PC-3 (cell line): ENCODE measurements around the gene AUTS2. TPM values are rescaled to one million over a fixed set of nuclear protein-coding genes. Genes with fewer than 3 reads are reported as not detected.

Source experiments
- ATAC-seq: fragments of 200-7000 bp; cut with Tn5 transposase; 2 replicates; pipeline ENCODE4 v1.9.1; 2020; ENCODE audit warnings: mild to moderate bottlenecking, moderate library complexity
- BruUV-seq: library from RNA; stranded (reverse); fragments of 400-500 nt; replicated peaks from 2 replicates; lab custom pipeline; 2021; lab: Mats Ljungman, UMichigan
- CTCF ChIA-PET: fragments of 300-600 bp; sonication (Branson Sonifier 250); formaldehyde crosslinking; loops from one replicate; lab custom pipeline; 2022; ENCODE audit warnings: antibody characterized with exemption; lab: Charles Lee
- POLR2A ChIA-PET: fragments of 300-600 bp; sonication (Branson Sonifier 250); formaldehyde crosslinking; loops from one replicate; lab custom pipeline; 2022; ENCODE audit warnings: antibody characterized with exemption; ENCODE audit not compliant: unreplicated experiment; lab: Charles Lee
- DNase-seq: peaks from one replicate; pipeline ENCODE4 v3.0.0-alpha.2; 2015
- H2AFZ ChIP-seq: fragments of 300-600 bp; sonication (generic); 2 replicates; pipeline ENCODE4 v1.6.0; 2016; ENCODE audit warnings: antibody characterized with exemption, low read length
- H3F3A ChIP-seq: fragments of 300-600 bp; sonication (generic); one replicate; pipeline ENCODE4 v1.6.0; 2017; ENCODE audit warnings: antibody characterized with exemption, low read length, control low read depth, mild to moderate bottlenecking; ENCODE audit not compliant: unreplicated experiment
- H3K27ac ChIP-seq: fragments of 300-600 bp; sonication (generic); 2 replicates; pipeline ENCODE4 v1.5.1; 2016; ENCODE audit warnings: mild to moderate bottlenecking, low read length
- H3K27me3 ChIP-seq: fragments of 300-600 bp; sonication (generic); 2 replicates; pipeline ENCODE4 v1.6.1; 2016; ENCODE audit warnings: low read length, mixed read lengths
- H3K36me3 ChIP-seq: fragments of 300-600 bp; sonication (generic); 2 replicates; pipeline ENCODE4 v1.6.1; 2016; ENCODE audit warnings: low read depth, mixed run types, low read length, mixed read lengths
- H3K4me1 ChIP-seq: fragments of 300-600 bp; sonication (generic); 2 replicates; pipeline ENCODE4 v1.5.1; 2016; ENCODE audit warnings: low read length; ENCODE audit not compliant: insufficient read depth
- H3K4me2 ChIP-seq: fragments of 300-600 bp; sonication (generic); 2 replicates; pipeline ENCODE4 v1.6.0; 2016; ENCODE audit warnings: low read length
- H3K4me3 ChIP-seq: fragments of 300-600 bp; sonication (generic); 2 replicates; pipeline ENCODE4 v1.5.1; 2016; ENCODE audit warnings: mild to moderate bottlenecking, low read length, mixed read lengths
- H3K79me2 ChIP-seq: fragments of 300-600 bp; sonication (generic); 2 replicates; pipeline ENCODE4 v1.6.1; 2017; ENCODE audit warnings: low read length, mixed read lengths
- H3K9ac ChIP-seq: fragments of 300-600 bp; sonication (generic); 2 replicates; pipeline ENCODE4 v1.6.0; 2016; ENCODE audit warnings: mild to moderate bottlenecking, low read length
- H3K9me2 ChIP-seq: fragments of 300-600 bp; sonication (generic); replicated peaks from 2 replicates; pipeline ENCODE4 v1.6.1; 2016; ENCODE audit warnings: mixed run types, low read length, mixed read lengths
- H3K9me3 ChIP-seq: fragments of 300-600 bp; sonication (generic); 2 replicates; pipeline ENCODE4 v1.6.1; 2016; ENCODE audit warnings: low read length, mixed read lengths
- H4K20me1 ChIP-seq: fragments of 300-600 bp; sonication (generic); 2 replicates; pipeline ENCODE4 v1.6.1; 2016; ENCODE audit warnings: low read length, mixed read lengths
- CTCF ChIP-seq: fragments of 300-600 bp; sonication (generic); conservative IDR thresholded peaks from 2 replicates; pipeline ENCODE4 v1.5.1; 2017; ENCODE audit warnings: antibody characterized with exemption, low read depth, mild to moderate bottlenecking, low read length
- EZH2 ChIP-seq: fragments of 300-600 bp; sonication (generic); IDR thresholded peaks from one replicate; pipeline ENCODE4 v1.6.1; 2017; ENCODE audit warnings: antibody characterized with exemption, mild to moderate bottlenecking, low read length; ENCODE audit not compliant: unreplicated experiment
- EZH2phosphoT487 ChIP-seq: fragments of 300-600 bp; sonication (generic); IDR thresholded peaks from 2 replicates; pipeline ENCODE4 v1.6.1; 2018; ENCODE audit warnings: mild to moderate bottlenecking, antibody characterized with exemption, low read length, borderline replicate concordance
- intact Hi-C: fragments of 100-400 bp; cut with micrococcal nuclease; formaldehyde crosslinking; loops from 2 replicates; pipeline ENCODE4 v1.9.0; 2023
- total RNA-seq: library from RNA; depleted of rRNA; stranded (reverse); fragments of >200 nt; gene quantifications from 2 replicates; pipeline ENCODE4 v1.2.3, GENCODE V29; 2014

Gene AUTS2
- total RNA-seq, 1 experiment from 2014 or later, result not detected

- no peaks in the 10 kb centered on the region for H3K9me2 ChIP-seq
- H3K4me2 ChIP-seq, result no peak overlapping the region
- no peak for TF ChIP-seq CTCF
- TF ChIP-seq EZH2phosphoT487, result no peak
- TF ChIP-seq EZH2, result no peak
- intact Hi-C loops, result no loop called here
- POLR2A ChIA-PET, result interaction anchor here (0.7 kb wide), 1 partner anchor 125 kb away, joined by 3 read pairs; no protein-coding TSS in a partner anchor
- no TSS peak for BruUV-seq
- no peaks in the 10 kb centered on the region for H4K20me1 ChIP-seq
- CTCF ChIA-PET, result no interaction called here
- H3K9ac ChIP-seq, result no peak overlapping the region
- no peaks in the 10 kb centered on the region for H3K79me2 ChIP-seq
- H3K4me1 ChIP-seq, result no peaks in the 10 kb centered on the region
- H3K9me3 ChIP-seq, result no peaks in the 10 kb centered on the region; the same call in 1 of the 2 replicates
- no peaks in the 10 kb centered on the region for H3F3A ChIP-seq
- DNase-seq, result no peak
- no peak for ATAC-seq
- H3K4me3 ChIP-seq, result no peak overlapping the region
- no peaks in the 10 kb centered on the region for H3K27me3 ChIP-seq
- H3K27ac ChIP-seq, result no peak overlapping the region
- no peaks in the 10 kb centered on the region for H3K36me3 ChIP-seq
- H2AFZ ChIP-seq, result no peak overlapping the region
Measured at GRCh38 chr7:70188901-70189650, 590.8 kb downstream of the AUTS2 start.

- Histone ChIP-seq H3K27me3 (no peaks in the 10 kb centered on the region), H3K4me1 (no peaks in the 10 kb centered on the region), H3K9ac (no peak overlapping the region), H2AFZ (no peak overlapping the region), H3K4me3 (no peak overlapping the region), H3K4me2 (no peak overlapping the region), H4K20me1 (no peaks in the 10 kb centered on the region), H3K79me2 (no peaks in the 10 kb centered on the region), H3K27ac (no peak overlapping the region), H3F3A (no peaks in the 10 kb centered on the region), H3K36me3 (no peaks in the 10 kb centered on the region), H3K9me2 (no peaks in the 10 kb centered on the region), H3K9me3 (no peaks in the 10 kb centered on the region; the same call in 1 of the 2 replicates)
- DNase-seq (no peak), ATAC-seq (no peak)
- POLR2A ChIA-PET, result no interaction called here
- CTCF ChIA-PET, result no interaction called here
- no peak for TF ChIP-seq EZH2phosphoT487
- no peak for TF ChIP-seq CTCF
- TF ChIP-seq EZH2, result no peak
- no TSS peak for BruUV-seq
- intact Hi-C loops, result no loop called here
Measured at GRCh38 chr7:70189776-70190175, 591.5 kb downstream of the AUTS2 start.

GRCh38 chr7:70190281-70190680 lies 592.0 kb downstream of the AUTS2 start:
- BruUV-seq, result no TSS peak
- ATAC-seq (no peak), DNase-seq (no peak)
- H3K9ac ChIP-seq, result no peak overlapping the region
- no peak for TF ChIP-seq EZH2phosphoT487
- no peak for TF ChIP-seq EZH2
- no peak for TF ChIP-seq CTCF
- intact Hi-C loops, result no loop called here
- no peaks in the 10 kb centered on the region for H3K27me3 ChIP-seq
- H3K79me2 ChIP-seq, result no peaks in the 10 kb centered on the region
- no peaks in the 10 kb centered on the region for H3F3A ChIP-seq
- H3K9me3 ChIP-seq, result no peaks in the 10 kb centered on the region; the same call in 1 of the 2 replicates
- no peaks in the 10 kb centered on the region for H4K20me1 ChIP-seq
- CTCF ChIA-PET, result no interaction called here
- H3K9me2 ChIP-seq, result no peaks in the 10 kb centered on the region
- no peak overlapping the region for H3K4me3 ChIP-seq
- H2AFZ ChIP-seq, result no peak overlapping the region
- H3K36me3 ChIP-seq, result no peaks in the 10 kb centered on the region
- H3K4me2 ChIP-seq, result no peak overlapping the region
- no peaks in the 10 kb centered on the region for H3K4me1 ChIP-seq
- H3K27ac ChIP-seq, result no peak overlapping the region
- POLR2A ChIA-PET, result no interaction called here
